Fibroblast of the aortic adventitia (primary cell): Measurements from ENCODE around the gene MYOZ1. TPM values are rescaled to one million over a fixed set of nuclear protein-coding genes. Genes with fewer than 3 reads are reported as not detected.
A peak's percentile ranks its signal among the peaks of the same experiment; 100 is the strongest.

ENCODE experiments used
- DNase-seq: peaks from one replicate; pipeline ENCODE4 v3.0.0-alpha.2; 2010; ENCODE audit warnings: low read depth
- H3K4me3 ChIP-seq: 2 replicates; pipeline ENCODE4 v1.5.1; 2011; ENCODE audit warnings: low read depth, mild to moderate bottlenecking, control low read depth, low read length, moderate library complexity
- CTCF ChIP-seq: IDR thresholded peaks from 2 replicates; pipeline ENCODE4 v1.5.1; 2011; ENCODE audit warnings: mild to moderate bottlenecking, low read length, control low read depth, inconsistent platforms; ENCODE audit not compliant: insufficient read depth
- total RNA-seq: library from RNA; depleted of rRNA; stranded (reverse); fragments of >200 nt; gene quantifications from 2 replicates; pipeline ENCODE4 v1.2.3, GENCODE V29; 2012; ENCODE audit warnings: low replicate concordance

MYOZ1 gene
- total RNA-seq, 1 donor, result not detected

GRCh38 chr10:73655257-73655989 lies 14.1 kb upstream of the MYOZ1 start:
- no peak for DNase-seq
- TF ChIP-seq CTCF, result no peak
- no peak overlapping the region for H3K4me3 ChIP-seq

GRCh38 chr10:73653701-73654100 lies 12.4 kb upstream of the MYOZ1 start:
- TF ChIP-seq CTCF, result no peak
- no peak overlapping the region for H3K4me3 ChIP-seq
- no peak for DNase-seq

- TF ChIP-seq CTCF, result no peak
- DNase-seq, result no peak
- no peak overlapping the region for H3K4me3 ChIP-seq
These were observed 11.9 kb upstream of the MYOZ1 start for GRCh38 chr10:73653195-73653594.

GRCh38 chr10:73650537-73651331 lies 9.5 kb upstream of the MYOZ1 start:
- peak; percentile 23 for DNase-seq
- H3K4me3 ChIP-seq, result no peak overlapping the region
- TF ChIP-seq CTCF, result no peak

- H3K4me3 ChIP-seq, result no peak overlapping the region
- DNase-seq, result no peak
- no peak for TF ChIP-seq CTCF
These were observed 8.7 kb upstream of the MYOZ1 start for GRCh38 chr10:73649876-73650536.

GRCh38 chr10:73648975-73649829 lies 7.9 kb upstream of the MYOZ1 start:
- no peak overlapping the region for H3K4me3 ChIP-seq
- TF ChIP-seq CTCF, result no peak
- DNase-seq, result no peak
